Ureter (tissue), 1 donor: Measurements from ENCODE around the gene RERG. TPM values are rescaled to one million over a fixed set of nuclear protein-coding genes. Genes with fewer than 3 reads are reported as not detected.

Experiments used
- DNase-seq: peaks from one replicate; pipeline ENCODE4 v3.0.0-alpha.2; 2020; ENCODE audit warnings: low spot score
- total RNA-seq: library from RNA; stranded (reverse); gene quantifications from one replicate; pipeline ENCODE4 v1.2.4, GENCODE V29; 2023
- donor health status: DM: yes; HTN: yes; CAD: no.

RERG gene
- total RNA-seq, 1 donor from 2014 or later, result 22.2 TPM

GRCh38 chr12:15218794-15219193 is 2.4 kb downstream of the RERG start:
- DNase-seq, result no peak

DNA sequence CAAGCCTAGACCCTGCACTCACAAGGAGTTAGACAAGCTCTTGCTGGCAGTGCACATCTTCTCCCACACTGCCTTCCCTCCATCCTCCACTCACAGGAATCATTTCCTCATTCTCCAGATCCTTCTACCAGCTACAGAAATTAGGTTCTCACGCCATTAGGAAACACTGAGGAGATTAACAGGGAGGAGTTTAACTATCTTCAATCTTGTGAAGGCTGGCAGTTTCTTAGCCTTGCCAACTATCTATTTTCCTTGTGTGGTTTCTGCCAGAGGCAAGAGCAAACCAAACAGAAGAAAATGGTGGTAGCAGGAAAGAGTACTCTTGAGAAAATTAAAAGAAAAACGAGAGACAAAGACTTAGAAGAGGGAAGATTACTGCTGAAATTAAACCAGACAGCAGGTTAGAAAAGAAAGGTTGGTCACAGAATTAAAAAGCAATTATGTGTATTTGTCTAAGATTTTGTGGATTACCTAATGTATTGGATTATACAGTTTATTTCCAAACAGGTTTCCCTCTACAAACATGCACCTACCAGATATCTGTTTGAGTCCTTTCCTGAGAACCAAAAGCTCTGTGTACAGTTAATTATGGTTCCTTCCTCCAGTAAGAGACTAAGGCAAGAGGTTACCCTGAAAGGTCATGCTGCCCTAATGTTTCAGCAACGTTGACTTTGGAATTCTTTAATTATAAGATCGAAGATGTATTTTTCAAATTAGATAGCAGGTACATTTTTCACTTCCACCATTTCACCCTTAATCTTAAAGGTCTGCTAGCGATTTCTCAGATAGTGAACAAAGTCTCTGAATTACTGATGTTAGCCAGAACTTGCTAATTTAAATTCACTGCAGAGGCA is 5.0 kb downstream of the RERG start:
- DNase-seq, result no peak

DNA sequence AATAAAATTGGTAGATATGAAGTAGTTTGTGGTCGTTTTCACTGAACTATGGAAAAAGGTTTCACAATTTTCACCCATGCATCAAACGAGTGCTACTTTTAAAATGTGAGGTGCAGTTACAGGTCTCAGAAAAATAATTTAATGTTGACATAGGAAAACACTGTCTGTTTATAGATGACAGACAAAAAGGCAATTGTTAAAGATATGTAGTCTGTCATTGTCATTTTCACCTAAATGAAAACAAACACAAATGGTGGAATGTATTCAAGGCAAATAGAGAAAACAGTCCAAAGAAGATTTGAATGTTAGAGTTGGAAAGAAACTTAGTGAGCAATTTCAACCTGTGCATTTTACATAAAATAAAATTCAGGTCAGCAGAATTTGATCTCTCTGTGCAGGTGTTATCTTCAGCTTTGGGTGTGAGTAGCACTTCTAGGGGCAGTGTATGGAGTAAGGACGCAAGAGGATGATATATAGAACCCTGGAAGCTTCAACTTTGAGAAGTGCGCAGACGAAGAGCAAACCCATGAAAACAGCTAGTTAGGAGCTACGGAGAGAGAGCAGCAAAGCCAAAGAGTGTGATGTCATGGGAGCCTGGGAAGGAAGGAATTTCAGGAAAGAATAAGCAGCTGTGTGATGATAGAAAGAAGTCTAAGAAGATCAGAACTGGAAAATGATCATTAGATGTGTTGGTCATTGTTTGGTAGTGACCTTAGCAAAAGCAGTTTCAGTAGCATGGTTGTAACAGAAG is 6.2 kb downstream of the RERG start:
- DNase-seq, result no peak

- no peak for DNase-seq
Measured at GRCh38 chr12:15212930-15213329, 8.3 kb downstream of the RERG start.

- DNase-seq, result no peak
Measured at GRCh38 chr12:15209782-15210181, 11.4 kb downstream of the RERG start.

- DNase-seq, result no peak
Measured at GRCh38 chr12:15208871-15209656, 12.2 kb downstream of the RERG start.

DNA sequence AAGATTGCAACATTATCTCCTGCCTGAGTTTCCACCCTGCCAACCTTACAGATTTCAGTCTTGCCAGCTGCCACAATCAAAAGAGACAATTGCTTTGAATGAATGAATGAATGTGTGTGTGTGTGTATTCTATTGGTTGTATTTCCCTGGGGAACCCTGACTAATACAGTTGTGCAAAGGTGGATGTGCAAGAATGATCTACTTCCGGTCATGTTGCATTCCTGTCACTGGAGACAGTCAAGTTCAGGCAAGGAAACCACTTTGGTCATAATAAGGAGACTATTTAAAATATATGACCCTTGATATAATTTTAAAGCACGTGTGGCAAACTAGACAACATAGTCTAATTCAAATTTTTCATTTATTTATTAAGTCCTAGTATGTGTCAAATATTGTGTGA is 13.1 kb downstream of the RERG start:
- DNase-seq, result no peak

DNA sequence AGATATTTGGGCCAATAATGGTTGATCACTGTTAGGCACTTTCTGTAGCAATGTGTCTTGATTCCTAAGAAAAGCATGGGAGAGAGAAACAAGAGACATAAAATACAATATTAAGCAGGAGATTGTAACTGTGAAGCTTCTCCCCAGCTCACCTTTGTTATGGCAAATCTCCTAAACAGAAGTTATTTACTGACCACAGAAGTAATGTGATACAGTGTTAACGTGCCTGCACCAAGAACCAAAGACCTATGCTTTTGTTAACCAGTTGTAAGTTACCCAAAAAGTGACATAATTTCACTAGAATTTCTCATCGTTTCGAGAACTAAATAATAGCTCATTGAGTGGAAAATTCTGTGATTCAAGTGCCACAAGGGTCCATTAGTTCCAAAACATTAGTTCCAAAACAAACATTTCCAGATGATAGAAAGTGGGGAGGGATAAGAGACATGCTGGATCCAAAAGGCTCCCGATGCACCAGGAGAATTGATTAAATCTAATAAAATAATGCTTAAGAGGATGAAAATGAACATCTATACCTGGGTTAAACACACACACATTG is 14.3 kb downstream of the RERG start:
- no peak for DNase-seq

DNA sequence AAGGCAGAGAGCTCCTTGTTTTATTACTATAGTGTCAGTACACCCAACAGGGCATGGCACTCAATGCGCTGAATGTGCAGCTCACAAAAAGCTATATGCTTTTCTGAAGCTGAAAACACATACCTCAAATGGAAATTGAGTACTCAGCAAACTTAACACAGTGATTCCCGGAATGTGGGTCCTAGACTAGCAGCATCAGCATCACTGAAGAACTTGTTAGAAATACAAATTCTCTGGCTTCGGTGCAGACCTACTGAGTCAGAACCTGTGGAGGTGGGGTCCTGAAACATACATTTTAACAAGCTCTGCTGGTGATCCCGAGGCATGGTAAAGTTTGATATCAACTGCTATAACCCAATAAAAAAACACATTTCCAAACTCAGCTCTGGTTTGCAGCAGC is 14.9 kb downstream of the RERG start:
- no peak for DNase-seq

DNA sequence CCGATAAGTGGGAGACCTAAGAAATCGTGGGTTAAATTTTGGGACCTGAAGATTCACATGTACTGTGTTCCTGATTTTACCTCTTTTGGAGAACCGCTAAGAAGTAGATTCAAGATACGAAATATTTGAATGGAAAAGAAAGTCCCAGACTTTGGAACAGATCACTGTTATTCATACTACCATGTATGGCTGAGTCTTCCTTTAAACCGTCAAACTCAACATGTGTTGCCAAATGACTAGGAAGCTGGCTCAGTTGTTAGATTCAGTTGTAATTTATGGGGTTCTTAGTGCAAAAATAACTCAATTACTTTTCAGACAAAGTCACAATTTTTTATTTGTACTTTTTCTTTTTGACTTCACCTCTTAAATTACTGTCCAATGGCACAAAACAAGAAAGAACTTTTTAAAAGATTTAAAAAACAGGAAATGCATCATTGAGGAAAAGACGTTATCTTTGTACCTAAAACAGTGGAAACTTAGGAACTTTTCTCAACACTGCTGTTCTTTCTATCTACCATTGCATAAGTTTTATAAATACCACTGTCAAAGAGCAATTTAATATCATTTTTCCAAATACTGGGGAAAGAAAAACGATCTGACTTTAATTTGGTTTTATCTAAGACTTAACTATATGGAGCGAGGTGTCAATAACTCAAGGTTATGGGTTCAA is 15.7 kb downstream of the RERG start:
- DNase-seq, result no peak

DNA sequence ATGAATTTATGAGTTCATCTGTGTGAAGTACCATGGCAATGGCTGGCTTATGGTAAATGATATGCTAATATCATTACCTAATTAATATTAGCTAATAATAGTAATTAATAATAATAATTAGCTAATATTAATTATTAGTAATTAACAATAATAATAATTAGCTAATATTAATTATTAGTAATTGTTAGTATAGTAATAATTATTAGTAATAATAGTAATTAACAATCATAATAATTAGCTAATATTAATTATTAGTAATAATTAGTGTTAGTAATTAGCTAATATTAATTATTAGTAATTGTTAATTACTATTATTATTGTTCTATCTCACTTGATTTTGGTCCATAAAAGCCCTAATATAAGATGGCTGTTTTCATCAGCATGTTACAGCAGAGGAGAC is 19.8 kb downstream of the RERG start:
- no peak for DNase-seq

GRCh38 chr12:15201056-15201455 is 20.2 kb downstream of the RERG start:
- DNase-seq, result no peak

GRCh38 chr12:15200641-15201040 is 20.6 kb downstream of the RERG start:
- DNase-seq, result no peak

- DNase-seq, result no peak
Measured at GRCh38 chr12:15199930-15200329, 21.3 kb downstream of the RERG start.

DNA sequence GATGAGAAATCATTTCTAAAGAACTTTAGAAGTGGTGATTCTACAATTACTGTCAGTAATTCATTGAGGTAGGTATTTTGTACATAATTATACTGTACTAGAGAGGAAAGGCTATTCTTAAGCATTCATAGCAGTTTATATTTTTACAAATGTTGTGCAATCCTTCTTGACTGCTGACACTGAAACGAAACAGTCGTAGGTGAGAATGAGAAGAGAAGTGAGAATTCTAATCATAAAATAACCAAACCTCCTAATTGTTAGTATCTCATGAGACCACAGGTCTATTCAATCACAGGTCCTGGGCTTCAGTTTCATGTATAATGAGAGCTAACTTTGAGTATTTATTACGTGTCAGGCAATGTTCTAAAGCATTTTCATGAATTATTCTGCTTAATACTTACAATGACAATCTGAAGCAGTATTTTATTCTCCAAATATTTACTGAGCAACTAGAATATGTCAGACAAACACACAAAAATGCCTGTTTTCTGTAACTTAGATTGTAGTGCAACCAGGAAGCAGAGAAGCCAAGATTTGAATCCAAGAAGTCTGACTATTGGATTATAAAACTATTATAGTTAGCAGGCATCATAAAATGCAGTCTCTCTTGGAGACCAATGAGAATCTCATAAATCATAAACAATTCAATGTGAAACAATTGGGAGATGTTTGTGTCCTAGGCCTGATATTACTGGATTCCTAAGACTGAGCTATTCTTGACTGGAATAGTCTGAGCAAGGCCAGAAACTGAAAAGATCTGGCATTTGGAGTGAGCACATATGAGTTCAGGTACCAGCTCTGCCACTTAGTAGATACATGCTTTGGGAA is 24.3 kb downstream of the RERG start:
- DNase-seq, result no peak

GRCh38 chr12:15196221-15196620 is 25.0 kb downstream of the RERG start:
- DNase-seq, result no peak

GRCh38 chr12:15194456-15195368 is 26.5 kb downstream of the RERG start:
- no peak for DNase-seq

- no peak for DNase-seq
Measured at GRCh38 chr12:15193946-15194345, 27.3 kb downstream of the RERG start.

DNA sequence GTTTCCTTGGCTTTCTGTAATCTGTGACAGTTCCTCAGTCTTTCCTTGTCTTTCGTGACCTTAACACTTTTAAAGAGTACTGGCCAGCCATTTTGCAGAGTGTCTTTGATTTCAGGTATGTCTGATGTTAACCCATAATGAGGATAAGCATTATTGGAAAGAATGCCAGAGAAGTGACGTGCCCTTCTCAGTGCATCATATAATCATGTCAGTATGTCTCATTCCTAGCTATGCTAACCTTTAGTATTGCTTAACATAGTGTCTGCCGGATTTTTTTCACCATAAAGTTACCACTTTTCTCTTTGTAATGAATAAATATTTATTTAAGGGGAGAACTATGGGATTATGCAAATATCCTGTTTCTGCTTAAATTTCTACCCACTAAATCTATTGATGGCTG is 28.5 kb downstream of the RERG start:
- DNase-seq, result no peak

DNA sequence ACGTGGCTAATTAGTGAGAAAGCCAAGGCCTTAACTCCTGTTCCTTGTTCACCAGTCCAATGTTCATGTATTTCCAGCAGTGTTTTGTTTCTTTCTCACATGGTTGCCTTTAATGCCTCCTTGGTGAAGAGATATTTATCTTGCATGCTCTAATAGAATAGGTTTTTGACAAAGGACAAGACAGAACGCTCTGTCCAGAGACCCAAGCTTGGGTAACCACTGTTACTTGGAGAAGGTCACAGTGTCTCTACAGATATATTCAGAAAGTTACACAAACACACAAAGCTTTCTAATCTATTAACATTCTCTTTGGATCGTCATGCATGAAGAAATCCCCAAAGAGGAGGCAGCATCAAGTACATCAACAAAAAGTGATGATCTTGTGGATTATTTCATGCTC is 33.1 kb downstream of the RERG start:
- no peak for DNase-seq
